ENCODE data around the gene DUSP1.
A peak's percentile ranks its signal among the peaks of the same experiment; 100 is the strongest.

Gene DUSP1

GRCh38 chr5:172766287-172767108 is 4.5 kb downstream of the DUSP1 start:
- Histone ChIP-seq H3K36me3 (ENCODE audit: low read depth) (peaks cover 32% of the 10 kb centered on the region), H3K4me1 (ENCODE audit: insufficient read depth, poor library complexity, severe bottlenecking) (peaks cover 29% of the 10 kb centered on the region), H3K4me3 (ENCODE audit: severe bottlenecking) (peak overlapping the region; percentile 2), H3K27ac (ENCODE audit: poor library complexity, severe bottlenecking) (peak overlapping the region; percentile 95), H3K9me3 (ENCODE audit: severe bottlenecking) (no peaks in the 10 kb centered on the region), H3K27me3 (ENCODE audit: insufficient read depth, poor library complexity, severe bottlenecking) (no peaks in the 10 kb centered on the region)
- ATAC-seq (ENCODE audit: low read depth) (peak; percentile 21), DNase-seq (ENCODE audit: low spot score) (no peak)
- TF ChIP-seq CTCF (IDR thresholded peaks at IDR 0.05; ENCODE audit: poor library complexity, severe bottlenecking): no peak

- ATAC-seq (ENCODE audit: low read depth) (no peak; the same call in 2 of the 3 replicates), DNase-seq (ENCODE audit: low spot score) (no peak)
- H3K9me3 ChIP-seq (ENCODE audit: severe bottlenecking): no peaks in the 10 kb centered on the region
- no peaks in the 10 kb centered on the region for H3K27me3 ChIP-seq (ENCODE audit: insufficient read depth, poor library complexity, severe bottlenecking)
- H3K27ac ChIP-seq (ENCODE audit: poor library complexity, severe bottlenecking): peak overlapping the region; percentile 95
- peaks cover 32% of the 10 kb centered on the region for H3K36me3 ChIP-seq (ENCODE audit: low read depth)
- H3K4me3 ChIP-seq (ENCODE audit: severe bottlenecking): peak overlapping the region; percentile 2
- TF ChIP-seq CTCF (IDR thresholded peaks at IDR 0.05; ENCODE audit: poor library complexity, severe bottlenecking): no peak
- H3K4me1 ChIP-seq (ENCODE audit: insufficient read depth, poor library complexity, severe bottlenecking): peaks cover 28% of the 10 kb centered on the region
Observed at GRCh38 chr5:172765766-172766286, 5.2 kb downstream of the DUSP1 start.

GRCh38 chr5:172764861-172765765 is 5.9 kb downstream of the DUSP1 start:
- Histone ChIP-seq H3K4me3 (ENCODE audit: severe bottlenecking) (peak overlapping the region; percentile 12), H3K27me3 (ENCODE audit: insufficient read depth, poor library complexity, severe bottlenecking) (no peaks in the 10 kb centered on the region), H3K9me3 (ENCODE audit: severe bottlenecking) (peaks cover under 1% of the 10 kb centered on the region), H3K4me1 (ENCODE audit: insufficient read depth, poor library complexity, severe bottlenecking) (peaks cover 28% of the 10 kb centered on the region), H3K36me3 (ENCODE audit: low read depth) (peaks cover 29% of the 10 kb centered on the region), H3K27ac (ENCODE audit: poor library complexity, severe bottlenecking) (peak overlapping the region; percentile 95)
- peak; percentile 74 for ATAC-seq (ENCODE audit: low read depth)
- DNase-seq (ENCODE audit: low spot score): peak; percentile 100
- no peak for TF ChIP-seq CTCF (IDR thresholded peaks at IDR 0.05; ENCODE audit: poor library complexity, severe bottlenecking)

GRCh38 chr5:172763120-172763464 is 7.9 kb downstream of the DUSP1 start:
- Histone ChIP-seq H3K27me3 (ENCODE audit: insufficient read depth, poor library complexity, severe bottlenecking) (no peaks in the 10 kb centered on the region), H3K36me3 (ENCODE audit: low read depth) (peaks cover 9% of the 10 kb centered on the region), H3K4me1 (ENCODE audit: insufficient read depth, poor library complexity, severe bottlenecking) (peaks cover 28% of the 10 kb centered on the region), H3K4me3 (ENCODE audit: severe bottlenecking) (no peak overlapping the region), H3K27ac (ENCODE audit: poor library complexity, severe bottlenecking) (no peak overlapping the region), H3K9me3 (ENCODE audit: severe bottlenecking) (peaks cover 4% of the 10 kb centered on the region)
- TF ChIP-seq CTCF (IDR thresholded peaks at IDR 0.05; ENCODE audit: poor library complexity, severe bottlenecking): no peak
- ATAC-seq (ENCODE audit: low read depth) (no peak), DNase-seq (ENCODE audit: low spot score) (no peak)
